ENCODE data around the gene NAXD.
A peak's percentile ranks its signal among the peaks of the same experiment; 100 is the strongest.
"Not testable (repeated sequence)": the region's sequence is repeated elsewhere in the genome, so short reads cannot be mapped to it uniquely, and the experiment has no call there.

The NAXD gene

GRCh38 chr13:110597041-110597689 lies 18.2 kb upstream of the NAXD start:
- no peak for DNase-seq

DNA sequence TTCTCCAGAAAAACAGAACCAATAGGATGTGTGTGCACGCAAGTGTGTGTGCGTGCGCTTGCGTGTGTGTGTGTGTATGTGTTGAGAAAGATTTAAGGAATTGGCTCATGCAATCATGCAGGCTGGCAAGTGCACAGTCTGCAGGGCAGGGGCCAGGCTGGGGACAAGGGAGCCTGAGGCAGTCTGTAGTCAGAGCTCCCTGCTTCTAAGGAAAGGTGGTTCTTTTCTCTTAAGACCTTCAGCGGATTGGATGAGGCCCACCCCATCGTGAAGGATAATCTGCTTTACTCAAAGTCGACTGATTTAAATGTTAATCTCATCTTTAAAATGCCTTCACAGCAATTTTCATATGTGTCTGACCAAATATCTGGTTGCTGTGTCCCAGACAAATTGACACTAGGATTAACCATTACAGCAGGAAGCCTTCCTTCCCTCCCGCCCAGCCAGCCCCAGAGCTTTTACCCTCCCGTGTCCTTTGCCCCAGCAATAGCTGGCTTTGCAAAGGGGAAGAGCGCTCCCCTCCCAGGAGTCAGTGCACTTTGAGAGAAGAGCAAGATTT lies 15.0 kb upstream of the NAXD start:
- DNase-seq: no peak

- no peak for DNase-seq
These were observed 14.4 kb upstream of the NAXD start for GRCh38 chr13:110600980-110601379.

GRCh38 chr13:110605132-110605531 lies 10.2 kb upstream of the NAXD start:
- no peak for DNase-seq

- not testable (repeated sequence) for DNase-seq
These were observed 9.1 kb upstream of the NAXD start for GRCh38 chr13:110606281-110606680.

- DNase-seq: no peak
These were observed 7.6 kb upstream of the NAXD start for GRCh38 chr13:110607675-110608224.

DNA sequence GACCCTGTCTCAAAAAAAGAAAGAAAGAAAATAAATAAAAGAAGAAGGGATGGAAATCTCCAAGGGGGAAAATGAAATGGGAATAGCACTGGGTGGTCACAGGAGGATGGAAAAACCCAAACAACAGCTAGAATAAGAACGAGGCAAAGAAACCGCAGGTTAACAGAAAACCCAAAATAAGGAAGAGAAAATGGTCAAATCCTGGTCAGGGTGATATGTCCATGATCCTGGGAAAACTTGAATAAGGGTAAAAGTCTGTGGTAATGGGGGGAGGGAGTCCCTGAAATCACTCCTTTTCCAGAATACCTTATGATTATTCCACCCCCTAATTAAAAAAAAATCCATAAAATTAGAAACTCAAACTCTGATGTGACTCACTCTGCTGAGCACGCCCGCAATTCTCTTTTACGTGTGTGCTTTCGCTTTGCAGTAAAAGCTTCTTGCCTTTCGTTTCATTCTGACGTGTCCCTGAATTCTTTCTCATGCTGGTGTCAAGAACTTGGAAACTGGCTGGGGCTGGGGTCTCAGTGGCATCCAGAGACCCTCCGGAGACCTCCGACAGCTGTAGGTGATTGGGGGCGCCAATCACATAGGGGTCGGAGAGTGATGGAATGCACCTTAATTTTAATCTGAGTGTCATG lies 4.3 kb upstream of the NAXD start:
- no peak for DNase-seq

- DNase-seq: no peak
These were observed 382 bp upstream of the NAXD start for GRCh38 chr13:110615005-110615321.

DNA sequence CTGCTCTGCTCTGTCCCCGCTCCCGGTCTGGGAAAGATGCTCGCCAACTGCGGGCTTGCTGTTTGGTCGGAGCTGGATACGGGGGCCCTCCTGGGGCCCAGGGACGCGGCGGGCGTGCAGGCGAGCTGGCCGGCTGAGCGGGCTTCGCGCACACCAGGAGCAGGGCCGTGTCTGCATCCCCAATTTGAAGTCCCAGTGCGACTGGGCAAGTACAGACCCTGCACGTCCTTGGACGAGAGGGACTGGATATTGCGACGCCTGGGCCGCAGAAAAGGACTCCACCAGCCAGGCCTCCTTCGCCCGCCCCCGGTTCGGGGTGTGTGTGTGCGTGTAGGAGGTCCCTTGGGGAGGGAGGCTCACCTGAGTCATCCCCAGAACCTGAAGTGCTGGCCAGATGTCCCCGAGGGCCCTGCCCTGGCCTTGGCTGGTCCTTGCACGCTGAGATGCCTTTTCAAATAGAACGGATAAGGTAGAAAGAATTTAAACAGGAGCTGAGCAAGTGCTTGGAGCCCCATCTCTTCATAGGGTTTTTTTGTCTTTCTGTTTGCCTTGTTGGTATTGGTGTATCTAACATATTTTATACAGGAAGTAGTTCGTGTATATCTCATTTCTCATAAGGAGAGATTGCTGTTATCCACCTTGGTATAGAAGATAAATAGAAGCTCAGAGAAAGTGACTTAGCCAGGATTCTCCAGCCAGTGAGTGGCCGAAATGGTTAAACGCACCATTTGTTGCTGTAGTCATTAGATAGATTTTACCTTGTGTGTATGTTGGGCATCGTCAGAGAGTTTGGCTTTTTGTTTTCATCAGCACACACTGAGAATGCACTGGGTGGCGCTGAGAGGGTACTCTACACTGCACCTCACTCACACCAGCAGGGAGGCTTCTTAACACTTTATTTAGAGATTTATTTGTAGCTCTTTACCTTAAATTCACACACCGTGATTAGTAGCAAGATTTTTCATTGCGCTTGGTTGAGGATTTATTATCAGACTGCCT lies 1.1 kb downstream of the NAXD start:
- DNase-seq: peak; percentile 16

- no peak for DNase-seq
These were observed 2.2 kb downstream of the NAXD start for GRCh38 chr13:110617321-110618072.

DNA sequence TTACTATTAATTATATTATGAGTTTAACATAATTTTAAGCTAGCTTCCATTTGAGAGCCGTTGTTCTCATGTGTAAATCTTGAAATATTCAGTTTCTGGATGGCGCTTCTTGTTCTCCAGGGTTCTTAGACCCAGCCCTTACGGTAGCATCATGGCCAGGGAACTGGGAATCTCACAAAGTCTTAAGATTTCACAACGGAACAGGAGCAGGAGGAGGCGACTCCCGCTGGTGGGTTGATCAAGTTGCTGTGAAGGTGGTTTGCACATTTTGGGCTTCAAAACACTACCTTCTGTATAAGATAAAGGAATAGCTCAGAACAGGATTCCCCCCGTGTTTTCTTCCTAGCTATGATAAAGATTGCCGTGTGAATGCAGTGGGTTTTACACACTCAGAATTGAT lies 2.8 kb downstream of the NAXD start:
- no peak for DNase-seq

GRCh38 chr13:110618780-110619179 lies 3.4 kb downstream of the NAXD start:
- DNase-seq: no peak

GRCh38 chr13:110620596-110620995 lies 5.3 kb downstream of the NAXD start:
- DNase-seq: no peak

GRCh38 chr13:110624766-110625756 lies 9.7 kb downstream of the NAXD start:
- DNase-seq: peak; percentile 26

- DNase-seq: no peak
These were observed 10.5 kb downstream of the NAXD start for GRCh38 chr13:110625771-110626321.

GRCh38 chr13:110626521-110626920 lies 11.2 kb downstream of the NAXD start:
- no peak for DNase-seq

GRCh38 chr13:110627351-110627750 lies 12.0 kb downstream of the NAXD start:
- no peak for DNase-seq

DNA sequence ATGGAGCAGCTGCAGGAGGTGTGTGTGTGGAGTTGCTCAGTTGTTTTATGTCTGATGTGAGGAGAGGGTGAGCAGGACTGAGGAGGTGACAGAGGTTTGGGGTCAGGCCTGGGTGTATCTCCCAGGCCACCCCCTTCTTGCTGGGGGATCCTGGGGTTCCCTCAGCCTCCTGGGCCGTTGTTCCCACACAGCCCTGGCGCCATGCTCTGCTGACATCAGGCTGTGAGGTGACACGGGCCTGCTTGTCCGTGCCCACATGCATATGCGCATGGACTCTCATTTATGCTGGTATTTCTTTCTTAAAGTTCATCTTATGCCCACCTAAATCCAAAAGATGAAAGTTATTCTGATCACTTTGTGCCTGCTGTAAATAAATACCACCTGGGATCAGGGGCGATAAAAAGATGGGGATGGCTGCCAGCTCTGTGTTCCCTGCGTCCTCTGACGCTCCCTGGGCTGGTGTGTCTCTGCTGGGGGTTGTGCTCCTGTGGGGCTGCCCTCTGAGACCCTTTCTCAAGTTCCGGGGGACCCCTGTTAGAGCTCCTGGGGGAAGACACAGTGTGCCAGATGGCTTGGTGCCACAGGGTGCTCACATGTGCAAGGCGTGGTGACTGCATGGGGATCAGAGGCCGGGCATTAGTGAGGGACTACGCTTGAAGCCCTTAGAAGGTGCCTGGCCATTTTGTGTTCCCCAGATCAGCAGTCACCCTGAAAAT lies 12.6 kb downstream of the NAXD start:
- no peak for DNase-seq

- DNase-seq: no peak
These were observed 13.1 kb downstream of the NAXD start for GRCh38 chr13:110628477-110628793.

Measured in NCI-H1092 treated with DMSO at 0.1 percent for 48 hours (cell line).